Activated CD4-positive, alpha-beta T cell treated with anti-CD3 and anti-CD28 coated beads, Interleukin-2, amount 50 U/mL, for 24 hours (primary cell): ENCODE data around the gene PARVB.

Experiments
- DNase-seq, 2 donors: peaks; one replicate each; pipeline ENCODE4 v3.0.0-alpha.2; 2020; ENCODE audit warnings: low read depth in 1 of 2, low spot score in 1 of 2

The PARVB gene

DNA sequence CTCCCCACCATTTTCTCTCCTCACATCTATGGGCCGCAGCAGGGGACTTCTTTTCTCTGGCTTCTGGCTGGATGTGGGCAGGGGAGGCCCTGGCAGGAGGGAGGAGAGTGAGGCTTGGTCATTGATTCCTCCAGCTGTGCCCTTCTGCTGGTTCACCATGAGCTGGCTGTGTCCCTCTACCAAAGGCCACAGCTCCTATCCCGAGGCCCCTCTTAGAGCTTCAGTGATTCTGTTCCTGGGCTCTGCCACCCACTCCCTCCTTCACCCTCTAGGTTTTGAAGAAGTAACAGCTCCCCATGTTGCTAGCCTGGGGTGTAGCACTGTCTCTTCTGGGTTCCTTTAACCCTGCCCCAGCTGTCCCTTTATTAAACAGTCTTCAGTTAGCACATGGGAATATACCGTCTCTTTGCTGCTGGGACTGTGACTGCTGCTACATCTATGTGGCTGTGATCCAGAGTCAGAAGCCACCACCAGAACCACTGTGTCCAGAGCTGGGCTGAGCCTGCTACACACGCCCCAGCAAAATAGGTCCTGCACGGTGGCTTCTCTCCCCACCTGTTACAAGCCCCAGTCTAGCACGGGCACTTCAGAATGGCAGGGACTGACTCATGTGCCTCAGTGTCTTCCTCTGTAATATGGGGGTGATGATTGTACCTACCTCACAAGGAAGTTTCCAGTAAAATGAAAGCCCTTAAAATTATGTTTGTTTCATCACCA lies 156.0 kb downstream of the PARVB start:
- DNase-seq, result no peak

DNA sequence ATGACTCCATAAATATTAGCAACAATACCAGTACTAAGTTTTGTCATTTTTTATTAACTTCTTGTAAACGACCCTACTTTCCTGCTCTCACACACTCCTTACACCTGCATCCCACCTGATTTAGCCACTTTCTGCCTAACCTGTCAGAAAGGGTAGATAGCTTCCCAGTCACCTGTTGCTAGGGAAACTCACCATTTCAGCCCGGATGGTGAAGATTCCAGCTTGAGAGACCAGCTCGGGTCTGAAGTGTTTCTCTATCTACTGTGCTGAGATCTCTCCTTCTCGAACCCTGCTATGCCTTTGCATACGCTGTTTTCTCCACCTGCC lies 156.6 kb downstream of the PARVB start, which contains the start of gene PARVG:
Gene PARVG, plus strand, starts transcription at position 220 of the 327 bp plus-strand sequence. CDS start 2,405 bp downstream, outside the sequence.
- no peak for DNase-seq

DNA sequence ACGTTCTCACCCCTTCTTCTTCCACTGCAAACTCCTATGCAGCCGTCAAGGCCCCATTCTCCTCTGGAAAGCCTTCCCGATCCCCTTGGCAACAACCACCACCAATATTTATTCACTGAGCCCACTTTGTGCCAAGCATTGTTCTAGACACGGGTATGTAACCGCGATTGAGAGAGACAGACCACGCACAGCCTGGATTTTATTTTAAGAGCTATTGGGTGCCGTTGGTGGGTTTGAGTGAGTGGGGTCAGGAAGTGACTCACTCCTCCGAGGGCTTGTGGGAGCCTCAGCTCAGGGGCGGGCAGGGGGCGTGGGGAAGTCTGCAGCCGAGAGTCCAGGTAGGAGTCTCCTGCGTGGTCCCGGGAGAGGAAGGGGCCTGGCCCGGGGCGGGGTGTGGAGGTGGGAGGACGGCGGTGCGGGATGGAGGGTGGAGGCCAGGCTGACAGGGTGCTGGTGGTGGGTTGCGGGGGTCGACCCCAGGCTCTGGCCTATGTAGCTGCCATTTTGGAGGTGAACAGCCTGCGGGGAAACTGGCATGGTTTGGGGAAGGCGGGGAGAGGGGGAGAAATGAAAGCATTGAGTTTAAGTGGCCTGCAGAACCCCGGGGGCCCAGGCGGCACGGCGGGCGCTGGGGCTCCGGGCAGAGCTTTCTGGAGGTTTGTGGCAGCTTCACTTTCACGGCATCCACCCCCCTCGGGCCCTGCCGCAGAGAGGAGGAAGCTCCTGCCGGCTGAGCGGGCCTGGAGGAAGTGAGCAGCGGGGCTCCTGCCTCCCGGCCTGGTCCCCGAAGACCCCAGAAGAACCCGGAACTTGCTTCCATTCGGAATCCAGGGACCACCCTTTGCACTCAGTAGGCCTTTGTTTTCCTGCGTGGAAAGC lies 157.2 kb downstream of the PARVB start:
- peak; percentile 35 to 41 for DNase-seq

DNA sequence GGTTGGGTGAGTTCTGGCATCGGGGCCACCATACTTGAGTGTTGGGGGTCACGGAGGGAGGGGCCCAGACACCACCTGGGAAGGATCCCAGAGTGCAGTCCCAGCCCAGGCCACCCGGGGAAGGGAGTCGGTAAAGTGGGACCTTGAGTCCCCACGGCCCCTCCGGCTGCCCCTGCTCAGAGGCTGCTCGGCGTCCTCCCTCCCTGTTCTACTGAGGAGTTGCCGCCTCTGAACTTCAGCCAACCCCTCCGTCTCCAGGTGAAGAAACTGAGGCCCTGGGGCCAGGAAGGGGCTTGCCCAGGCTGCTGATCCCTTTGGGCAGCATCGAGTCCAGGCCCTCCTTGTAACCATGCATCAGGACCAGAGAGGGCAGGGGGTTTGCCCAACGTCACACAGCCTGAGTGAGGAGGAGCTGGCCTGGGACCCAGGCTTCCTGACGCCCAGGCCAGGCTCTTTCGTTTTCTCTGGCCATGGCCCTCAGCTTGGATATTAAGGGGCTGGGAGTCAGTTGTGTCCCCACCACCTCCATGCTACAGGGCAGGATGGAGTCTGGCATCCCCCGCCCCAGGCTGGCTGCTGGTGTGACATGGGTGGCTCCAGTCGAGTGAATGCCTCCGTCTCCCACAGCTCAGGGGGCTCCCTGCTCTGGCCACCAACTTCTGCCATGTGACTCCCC lies 157.9 kb downstream of the PARVB start:
- no peak for DNase-seq

DNA sequence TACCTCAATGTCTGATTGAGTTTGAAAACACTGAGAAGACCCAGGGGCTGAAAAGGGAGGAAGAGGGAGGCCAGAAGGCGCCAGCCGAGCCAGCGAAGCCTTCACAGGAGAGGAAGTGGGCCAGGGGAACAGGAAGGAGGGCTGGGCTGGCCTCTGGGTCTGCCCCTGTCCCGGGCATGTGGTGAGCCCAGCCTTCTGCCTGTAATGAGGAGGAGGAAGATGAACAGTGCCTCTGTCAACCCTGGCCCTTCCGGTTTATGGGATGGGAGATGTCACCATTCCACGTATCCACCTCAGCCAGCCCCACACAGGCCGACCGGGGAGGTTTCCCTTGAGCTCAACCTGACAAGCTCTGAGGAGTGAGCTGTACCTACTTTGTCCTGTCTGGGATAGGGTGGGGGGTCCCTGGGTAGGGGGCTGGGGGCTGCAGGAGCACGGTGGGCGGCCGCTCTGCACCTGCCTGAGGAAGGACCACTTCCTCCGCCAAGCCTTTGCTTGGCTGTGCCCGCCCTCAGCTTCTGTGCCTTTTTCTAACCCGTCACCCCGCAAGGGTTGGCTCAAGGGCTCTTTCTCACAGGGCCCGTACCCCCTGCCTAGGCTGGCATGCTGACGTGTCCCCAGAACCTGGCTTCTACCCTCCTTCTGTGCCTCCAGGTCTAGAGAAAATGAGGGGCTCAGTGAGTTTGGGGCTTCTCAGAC lies 158.6 kb downstream of the PARVB start:
- peak in 1 of 2 donors; percentile 10 for DNase-seq

DNA sequence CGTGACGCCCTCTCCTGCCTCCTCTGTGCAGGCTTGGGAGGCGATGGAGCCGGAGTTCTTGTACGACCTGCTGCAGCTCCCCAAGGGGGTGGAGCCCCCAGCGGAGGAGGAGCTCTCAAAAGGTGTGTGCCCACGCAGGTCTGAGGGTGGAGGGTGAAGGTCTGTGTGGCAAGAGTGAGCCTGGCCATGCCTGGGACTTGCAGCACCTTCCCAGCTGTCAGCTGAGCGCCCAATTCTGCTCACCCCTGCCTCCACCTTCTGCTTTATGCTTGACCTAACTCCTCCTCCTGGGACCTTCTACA lies 159.1 kb downstream of the PARVB start:
- no peak for DNase-seq

DNA sequence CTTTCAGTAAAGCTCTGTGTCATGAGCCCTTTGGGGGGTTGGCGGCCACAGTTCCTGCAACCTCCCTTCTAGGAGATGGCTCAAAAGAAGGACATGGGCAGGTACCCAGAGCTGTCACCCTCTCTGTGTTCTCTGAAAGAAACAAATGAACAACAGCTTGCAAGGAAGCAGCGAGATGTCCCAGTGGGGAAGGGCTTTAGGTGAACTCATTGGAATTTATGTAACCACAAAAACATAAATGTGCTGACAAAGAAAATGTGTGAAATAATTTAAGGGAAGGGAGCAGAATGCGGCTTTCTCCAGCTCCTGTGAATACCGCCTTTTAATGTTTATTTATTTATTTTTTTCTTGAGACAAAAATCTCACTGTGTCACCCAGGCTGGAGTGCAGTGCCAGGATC lies 159.9 kb downstream of the PARVB start:
- no peak for DNase-seq

DNA sequence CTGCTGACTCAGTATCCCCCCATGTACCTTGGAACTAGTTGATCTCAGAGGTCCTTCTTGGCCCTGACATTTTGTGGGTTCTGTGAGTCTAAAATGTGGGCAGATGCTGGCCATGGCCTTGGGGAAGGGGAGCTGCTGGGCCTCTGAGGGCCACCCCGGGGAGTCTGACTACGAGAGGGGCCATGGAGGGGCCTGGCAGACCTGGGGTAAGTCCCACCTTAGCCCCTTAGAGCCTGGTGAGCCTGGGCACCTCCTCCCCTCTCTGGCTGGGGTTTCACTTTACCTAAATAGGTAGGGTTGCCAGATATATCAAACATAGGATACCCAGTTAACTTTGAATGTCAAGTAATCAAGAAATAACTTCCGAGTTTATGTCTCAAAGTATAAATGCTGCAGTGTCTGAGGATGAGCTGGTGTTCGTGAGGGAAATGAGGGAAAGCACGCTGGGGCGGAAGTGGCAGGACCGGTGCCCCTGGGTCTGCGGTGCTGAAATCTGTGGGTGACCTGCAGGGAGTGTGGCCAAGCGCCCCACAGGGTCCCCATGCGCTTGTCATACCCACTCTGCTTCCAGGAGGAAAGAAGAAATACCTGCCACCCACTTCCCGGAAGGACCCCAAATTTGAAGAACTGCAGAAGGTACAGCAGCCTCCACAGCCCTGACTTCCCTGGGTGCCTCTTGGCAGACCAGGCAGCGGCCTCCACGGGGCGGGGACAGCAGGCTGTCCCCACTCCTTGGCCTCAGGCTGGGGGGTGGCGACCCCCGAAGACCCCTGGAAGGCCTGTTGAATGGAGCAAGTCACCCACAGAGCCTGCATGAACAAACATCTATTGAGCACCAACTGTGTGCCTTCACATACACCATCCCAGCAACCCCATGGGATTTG lies 161.4 kb downstream of the PARVB start:
- no peak for DNase-seq

DNA sequence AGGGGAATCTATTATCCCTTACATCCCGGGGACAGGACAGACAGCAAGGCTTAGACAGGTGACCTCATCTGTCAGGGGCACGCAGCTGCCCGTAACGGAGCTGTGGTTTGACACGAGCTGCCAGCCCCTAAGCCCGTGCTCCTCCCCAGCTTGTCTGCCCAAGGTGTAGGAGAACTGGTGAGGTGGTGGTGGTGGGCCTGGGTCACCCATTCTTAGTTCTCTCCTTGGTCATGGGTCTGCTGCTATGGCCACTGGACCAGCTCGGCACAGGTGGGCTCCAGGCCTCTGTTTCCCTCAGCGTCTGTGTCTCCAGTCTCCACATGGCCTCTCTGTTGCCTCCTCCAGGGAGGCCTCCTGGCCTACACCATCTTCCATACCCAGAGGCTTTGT lies 162.0 kb downstream of the PARVB start:
- no peak for DNase-seq

DNA sequence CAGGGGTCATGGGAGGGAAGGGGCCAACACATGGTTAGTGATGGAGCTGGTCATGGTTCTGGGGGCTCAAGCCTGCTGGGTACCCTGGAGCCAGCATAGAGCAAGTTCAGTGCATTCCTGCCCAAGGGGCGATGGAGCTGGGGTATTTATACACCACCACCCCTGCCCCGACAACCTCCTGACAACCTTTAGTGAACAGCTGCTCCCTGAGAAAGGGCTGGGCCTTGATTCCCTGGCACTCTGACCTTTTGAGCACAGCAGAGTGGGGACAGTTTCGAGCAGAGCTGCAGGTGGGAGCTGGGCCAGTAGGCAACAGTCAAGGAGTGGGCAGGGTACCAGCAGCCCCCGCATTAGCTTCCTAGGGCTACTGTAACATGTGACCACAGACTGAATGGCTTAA lies 162.6 kb downstream of the PARVB start:
- no peak for DNase-seq

DNA sequence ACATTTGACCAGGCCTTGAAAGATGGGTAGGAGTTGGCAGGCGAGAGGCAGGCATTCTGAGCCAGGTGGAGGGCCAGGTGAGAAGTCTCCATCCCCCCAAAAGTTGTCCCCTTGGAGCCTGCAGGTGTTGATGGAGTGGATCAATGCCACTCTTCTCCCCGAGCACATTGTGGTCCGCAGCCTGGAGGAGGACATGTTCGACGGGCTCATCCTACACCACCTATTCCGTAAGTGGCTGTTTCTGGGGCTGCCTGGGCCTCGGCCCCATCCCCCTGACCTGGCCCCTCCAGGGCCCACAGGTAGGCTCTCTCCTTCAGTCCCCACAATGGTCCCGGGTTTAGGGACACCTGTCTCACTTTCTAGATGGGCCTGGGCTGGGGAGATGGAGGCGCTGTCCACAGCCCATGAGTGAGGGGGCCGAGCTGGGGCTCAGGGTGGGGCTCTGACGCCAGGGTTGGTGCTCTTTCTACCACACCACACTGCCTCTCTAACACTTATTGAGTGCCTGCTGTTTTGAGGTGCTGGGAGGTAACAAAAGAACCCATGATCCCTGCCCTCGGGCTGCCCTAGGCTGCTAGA lies 163.6 kb downstream of the PARVB start:
- DNase-seq, result no peak

DNA sequence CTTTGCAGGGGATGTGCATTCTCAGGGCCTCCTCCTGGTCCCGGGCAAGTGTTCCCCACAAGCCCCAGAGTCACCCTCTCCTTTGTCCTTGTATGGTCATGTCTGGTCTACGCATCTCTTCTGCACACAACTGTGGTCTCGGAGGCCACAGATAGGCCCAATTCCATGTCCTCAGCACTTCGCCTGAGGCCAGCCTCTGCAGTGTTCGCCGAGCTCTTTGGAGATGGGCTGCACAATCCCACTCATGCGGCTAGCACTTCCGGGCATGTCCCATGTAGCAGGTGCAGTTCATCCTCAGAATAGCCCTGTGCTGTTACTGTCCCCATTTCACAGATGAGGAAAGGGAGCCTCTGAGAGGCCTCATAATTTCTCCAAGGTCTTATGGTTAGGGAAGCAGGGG lies 164.2 kb downstream of the PARVB start:
- DNase-seq, result no peak

DNA sequence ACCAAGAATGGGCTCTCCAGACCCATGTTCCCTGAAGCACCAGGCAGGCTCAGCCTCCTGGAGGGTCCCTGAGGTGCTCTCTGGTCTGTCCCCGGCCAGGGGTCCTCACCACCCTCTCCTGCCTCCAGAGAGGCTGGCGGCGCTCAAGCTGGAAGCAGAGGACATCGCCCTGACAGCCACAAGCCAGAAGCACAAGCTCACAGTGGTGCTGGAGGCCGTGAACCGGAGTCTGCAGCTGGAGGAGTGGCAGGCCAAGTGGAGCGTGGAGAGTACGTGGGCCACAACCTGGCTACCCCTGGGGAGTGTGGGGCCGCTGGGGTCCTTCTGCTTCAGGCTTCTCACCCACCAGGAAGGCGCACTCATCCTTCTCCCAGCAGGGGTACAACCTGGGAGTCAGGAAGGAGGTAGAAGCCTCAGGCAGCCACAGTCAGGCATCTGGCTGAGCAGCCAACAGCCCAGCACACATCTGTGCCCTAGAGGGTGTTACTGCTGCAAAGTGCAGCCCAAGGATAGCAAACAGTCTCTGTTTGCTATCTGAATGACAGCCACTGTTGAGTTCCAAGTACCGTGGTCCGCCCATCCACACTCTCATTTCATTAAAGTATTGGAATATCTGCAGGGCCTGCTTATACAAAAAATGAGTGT lies 165.0 kb downstream of the PARVB start:
- DNase-seq, result no peak

DNA sequence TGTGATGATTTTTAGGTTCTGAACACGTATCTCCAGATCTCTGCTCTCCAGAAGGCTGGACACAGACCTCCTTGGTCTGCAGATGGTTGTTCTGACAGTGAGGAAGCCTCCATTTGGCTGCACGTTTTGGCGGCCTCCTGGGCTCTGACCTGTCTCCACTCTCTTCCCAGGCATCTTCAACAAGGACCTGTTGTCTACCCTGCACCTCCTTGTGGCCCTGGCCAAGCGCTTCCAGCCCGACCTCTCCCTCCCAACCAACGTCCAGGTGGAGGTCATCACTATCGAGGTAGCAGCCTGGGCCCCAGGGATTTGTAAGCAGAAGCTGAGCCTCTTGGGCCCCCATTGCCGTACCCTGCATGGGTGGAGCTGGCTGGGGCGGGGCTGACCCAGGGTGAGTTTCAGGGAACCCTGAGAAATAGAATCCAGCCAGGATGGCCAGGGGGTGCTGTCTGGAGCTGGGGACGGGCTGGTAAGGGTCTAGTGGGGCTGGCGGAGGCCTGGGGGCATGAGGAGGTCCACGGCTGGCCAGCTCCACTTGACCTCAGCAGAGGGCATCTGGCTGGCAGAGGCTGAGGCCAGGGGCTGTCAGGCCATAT lies 166.4 kb downstream of the PARVB start:
- no peak for DNase-seq

DNA sequence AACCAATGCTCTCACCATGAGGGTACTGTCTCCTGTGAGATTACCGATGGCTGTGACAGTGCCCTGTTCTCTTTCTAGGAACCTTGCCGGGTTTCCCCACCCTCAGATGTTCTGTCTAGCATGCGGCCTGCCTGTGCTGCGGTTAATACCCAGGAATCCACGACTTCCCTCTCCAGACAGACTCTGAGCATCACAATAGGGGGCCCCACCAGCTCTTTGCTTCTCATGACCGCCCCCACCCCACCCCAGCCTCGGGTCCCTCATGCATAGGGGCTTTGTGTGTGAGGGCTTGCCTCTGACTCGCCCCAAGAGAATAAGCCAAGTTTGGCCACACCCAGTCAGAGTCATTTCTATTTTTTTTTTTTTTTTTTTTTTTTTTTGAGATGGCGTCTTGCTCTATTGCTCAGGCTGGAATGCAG lies 166.9 kb downstream of the PARVB start:
- DNase-seq, result peak in 1 of 2 donors; percentile 14

DNA sequence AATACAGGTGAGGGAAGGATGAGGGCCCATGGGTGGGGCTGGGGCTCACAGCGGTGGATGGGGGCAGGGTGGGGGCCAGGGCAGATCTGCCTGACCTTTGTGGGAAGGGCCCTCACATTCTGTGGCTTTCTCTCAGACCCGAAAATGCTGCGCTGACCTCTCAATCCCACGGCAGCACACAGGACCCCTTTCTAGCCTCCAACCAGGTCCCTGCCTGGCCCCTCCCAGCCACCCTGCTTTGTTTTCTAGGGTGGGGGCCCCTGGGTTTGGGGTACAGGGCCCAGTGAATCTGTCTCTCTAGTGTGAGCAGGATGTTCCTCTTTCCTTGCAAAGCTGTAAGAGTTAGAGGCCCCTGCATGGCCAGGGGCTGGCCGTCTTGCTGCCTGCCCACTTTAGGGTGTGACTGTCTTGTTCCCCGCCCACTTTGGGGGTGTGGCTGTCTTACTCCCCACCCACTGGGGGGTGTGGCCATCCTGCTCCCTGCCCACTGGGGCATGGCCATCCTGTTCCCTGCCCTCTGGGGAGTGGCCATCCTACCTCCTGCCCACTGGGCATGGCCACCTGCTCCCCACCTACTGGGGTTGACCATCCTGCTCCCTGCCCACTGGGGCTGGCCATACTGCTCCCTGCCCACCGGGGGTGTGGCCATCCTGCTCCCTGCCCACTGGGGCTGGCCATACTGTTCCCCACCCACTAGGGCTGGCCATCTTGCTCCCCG lies 168.2 kb downstream of the PARVB start:
- no peak for DNase-seq

DNA sequence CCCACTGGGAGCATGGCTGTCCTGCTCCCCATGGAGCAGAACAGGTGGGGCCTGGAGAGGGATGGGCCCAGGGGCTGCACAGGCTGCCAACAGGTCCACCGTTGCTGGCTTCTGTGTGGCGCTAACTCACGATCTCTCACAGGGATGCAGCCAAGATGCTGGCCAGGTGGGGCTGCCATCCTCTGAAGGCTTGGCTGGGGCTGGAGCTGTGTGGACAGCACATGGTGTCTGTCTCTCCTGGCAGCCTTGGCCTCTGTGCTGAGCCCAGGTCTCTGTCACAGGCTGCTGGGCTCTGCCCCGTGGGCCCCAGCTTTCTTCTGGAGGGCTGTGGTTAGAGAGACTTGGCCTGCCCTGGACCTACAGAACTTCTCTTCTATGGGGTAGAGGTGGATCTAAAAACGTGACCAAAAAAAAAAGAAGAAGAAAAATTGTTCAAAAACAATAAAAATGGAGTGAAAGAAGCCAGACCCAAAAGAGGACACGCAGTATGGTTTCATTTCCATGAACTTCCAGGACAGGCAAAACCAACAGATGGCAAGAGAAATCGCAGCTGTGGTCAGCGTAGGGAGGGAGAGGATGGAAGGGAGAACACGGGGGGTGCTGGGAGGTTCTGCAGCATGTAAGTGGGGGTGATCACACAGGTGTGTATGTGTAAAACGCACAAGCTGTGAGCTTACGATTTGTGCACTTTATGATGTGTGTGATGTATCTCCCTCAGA lies 168.9 kb downstream of the PARVB start:
- no peak for DNase-seq

DNA sequence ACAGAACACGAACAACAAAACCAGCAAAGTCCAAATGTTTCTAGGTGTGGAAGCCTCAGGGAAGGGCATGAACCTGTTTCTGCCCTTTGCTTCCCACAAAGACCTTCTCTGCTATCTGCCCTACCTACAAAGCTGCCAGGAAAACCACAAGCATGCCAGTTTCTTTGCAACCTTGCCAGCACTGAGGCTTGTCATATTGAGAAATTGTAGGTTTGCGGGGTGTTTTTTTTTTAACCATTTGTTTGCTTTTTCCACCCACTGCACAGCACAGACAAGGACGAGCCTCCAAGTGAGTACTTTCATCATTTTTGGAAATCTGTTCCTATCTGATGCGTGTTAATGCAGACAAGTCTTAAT lies 169.4 kb downstream of the PARVB start:
- no peak for DNase-seq
